ENCODE measurements around the gene APOL4. TPM values are rescaled to one million over a fixed set of nuclear protein-coding genes. Genes with fewer than 3 reads are reported as not detected.
"Not testable (repeated sequence)": the region's sequence is repeated elsewhere in the genome, so short reads cannot be mapped to it uniquely, and the experiment has no call there.

The APOL4 gene, protein sequence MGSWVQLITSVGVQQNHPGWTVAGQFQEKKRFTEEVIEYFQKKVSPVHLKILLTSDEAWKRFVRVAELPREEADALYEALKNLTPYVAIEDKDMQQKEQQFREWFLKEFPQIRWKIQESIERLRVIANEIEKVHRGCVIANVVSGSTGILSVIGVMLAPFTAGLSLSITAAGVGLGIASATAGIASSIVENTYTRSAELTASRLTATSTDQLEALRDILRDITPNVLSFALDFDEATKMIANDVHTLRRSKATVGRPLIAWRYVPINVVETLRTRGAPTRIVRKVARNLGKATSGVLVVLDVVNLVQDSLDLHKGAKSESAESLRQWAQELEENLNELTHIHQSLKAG
- total RNA-seq = 100 to 1,000 TPM in 1 of 4 donors, 10 to 100 TPM in 2, under 1 TPM in 1; 0.31 to 113 (median 44.3) TPM

DNA sequence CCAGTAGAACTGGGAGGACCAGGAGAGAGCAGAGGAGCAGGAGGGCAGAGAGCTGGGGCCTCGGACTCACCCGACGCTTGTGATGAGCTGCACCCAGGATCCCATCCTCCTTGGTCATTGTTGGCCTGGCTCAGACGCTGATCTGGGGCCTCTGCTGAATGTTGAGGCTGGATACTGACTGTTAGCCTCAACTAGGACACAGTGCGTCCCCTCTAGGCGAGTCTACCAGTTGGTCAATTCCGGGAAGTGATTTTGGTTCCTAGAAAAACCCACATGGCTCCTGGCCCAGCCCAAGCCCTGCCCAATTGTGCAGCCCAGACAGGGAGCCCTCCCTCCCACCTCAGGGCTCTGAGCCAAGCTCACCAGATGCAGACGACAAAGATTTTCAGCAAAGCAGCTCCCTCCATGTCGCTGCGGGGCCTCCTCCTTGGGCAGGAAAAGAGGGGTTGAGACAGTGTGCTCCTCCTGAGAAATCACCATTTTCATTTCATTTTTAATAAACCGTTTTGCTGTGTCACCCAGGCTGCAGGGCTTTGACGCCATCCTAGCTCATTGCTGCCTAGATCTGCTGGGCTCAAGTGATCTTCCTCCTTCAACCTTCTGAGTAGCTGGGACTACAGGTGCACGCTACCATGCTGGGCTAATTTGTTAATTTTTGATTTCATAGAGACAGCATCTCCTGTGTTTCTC, at the start of gene APOL4:
TSS of gene APOL4 (minus strand) at position 180 of the 690 bp plus-strand sequence. CDS start at position 105, 75 bp downstream.
- TF ChIP-seq, protein P1, sequence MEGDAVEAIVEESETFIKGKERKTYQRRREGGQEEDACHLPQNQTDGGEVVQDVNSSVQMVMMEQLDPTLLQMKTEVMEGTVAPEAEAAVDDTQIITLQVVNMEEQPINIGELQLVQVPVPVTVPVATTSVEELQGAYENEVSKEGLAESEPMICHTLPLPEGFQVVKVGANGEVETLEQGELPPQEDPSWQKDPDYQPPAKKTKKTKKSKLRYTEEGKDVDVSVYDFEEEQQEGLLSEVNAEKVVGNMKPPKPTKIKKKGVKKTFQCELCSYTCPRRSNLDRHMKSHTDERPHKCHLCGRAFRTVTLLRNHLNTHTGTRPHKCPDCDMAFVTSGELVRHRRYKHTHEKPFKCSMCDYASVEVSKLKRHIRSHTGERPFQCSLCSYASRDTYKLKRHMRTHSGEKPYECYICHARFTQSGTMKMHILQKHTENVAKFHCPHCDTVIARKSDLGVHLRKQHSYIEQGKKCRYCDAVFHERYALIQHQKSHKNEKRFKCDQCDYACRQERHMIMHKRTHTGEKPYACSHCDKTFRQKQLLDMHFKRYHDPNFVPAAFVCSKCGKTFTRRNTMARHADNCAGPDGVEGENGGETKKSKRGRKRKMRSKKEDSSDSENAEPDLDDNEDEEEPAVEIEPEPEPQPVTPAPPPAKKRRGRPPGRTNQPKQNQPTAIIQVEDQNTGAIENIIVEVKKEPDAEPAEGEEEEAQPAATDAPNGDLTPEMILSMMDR (IDR thresholded peaks at IDR 0.05) = no peak
- peak; percentile 82 for ATAC-seq (ENCODE audit: low FRiP score)
- no peak for DNase-seq (ENCODE audit: low spot score)

DNA sequence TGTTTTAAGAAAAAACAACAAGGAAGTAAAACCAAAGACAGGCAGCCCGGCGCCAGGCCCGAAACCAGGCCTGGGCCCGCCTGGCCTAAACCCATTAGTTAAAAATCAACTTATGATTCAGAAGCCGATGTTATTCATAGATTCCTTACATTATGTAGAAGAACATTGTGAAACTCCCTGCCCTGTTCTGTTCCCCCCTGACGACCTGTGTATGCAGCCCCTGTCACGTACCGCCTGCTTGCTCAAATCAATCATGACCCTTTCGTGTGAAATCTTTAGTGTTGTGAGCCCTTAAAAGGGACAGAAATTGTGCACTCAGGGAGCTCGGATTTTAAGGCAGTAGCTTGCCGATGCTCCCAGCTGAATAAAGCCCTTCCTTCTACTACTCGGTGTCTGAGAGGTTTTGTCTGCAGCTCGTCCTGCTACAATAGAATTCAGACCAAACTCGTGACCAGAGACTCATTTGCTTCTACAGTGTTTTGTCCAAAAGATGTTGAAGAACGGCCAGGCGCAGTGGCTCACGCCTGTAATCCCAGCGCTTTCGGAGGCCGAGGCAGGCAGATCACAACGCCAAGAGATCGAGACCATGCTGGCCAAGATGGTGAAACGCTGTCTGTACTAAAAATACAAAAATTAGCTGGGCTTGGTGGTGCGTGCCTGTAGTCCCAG, 48.8 kb upstream of the APOL4 start:
- DNase-seq (ENCODE audit: low spot score); ATAC-seq (ENCODE audit: low FRiP score): not testable (repeated sequence)

DNA sequence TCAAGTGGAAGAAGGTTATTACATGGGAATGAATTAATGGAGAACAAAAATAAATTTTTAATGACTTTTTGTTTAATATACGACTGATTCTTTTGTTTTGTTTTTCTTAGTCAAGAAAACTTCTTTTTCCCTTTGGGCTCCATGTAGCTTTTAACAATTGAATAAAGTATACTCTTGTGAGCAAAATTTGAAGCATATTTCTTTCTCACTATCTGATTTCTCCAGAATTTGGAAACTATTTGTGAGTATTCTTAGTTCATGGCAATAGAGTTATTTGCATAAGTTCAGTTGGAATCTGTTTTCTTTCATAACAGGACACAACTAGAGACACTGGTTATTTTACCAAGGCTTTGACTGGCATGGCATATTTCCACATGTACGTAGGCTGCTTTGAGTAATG, 47.6 kb upstream of the APOL4 start:
- ATAC-seq (ENCODE audit: low FRiP score) (no peak), DNase-seq (ENCODE audit: low spot score) (no peak)
- TF ChIP-seq, protein P1 (IDR thresholded peaks at IDR 0.05) = no peak

DNA sequence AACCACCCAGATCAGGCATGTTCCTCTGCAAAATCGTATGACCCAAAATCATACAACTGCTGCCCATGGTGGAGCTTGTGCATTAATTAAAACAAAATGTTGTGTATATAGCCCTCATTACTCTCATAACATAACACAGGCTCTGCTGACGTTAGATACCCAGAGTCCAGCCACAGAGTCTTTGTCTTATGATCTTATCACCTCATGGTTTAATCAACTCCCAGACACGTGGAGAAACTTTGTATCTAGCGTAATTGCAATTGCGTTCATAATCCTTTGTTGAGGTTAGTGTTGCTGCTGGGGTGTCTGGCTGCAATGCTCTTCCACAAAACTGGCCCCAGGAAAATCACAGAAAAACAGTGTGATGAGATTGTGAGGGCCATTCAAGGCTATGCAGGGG, 46.3 kb upstream of the APOL4 start:
- no peak for DNase-seq (ENCODE audit: low spot score)
- TF ChIP-seq, protein P1 (IDR thresholded peaks at IDR 0.05) = no peak
- ATAC-seq (ENCODE audit: low FRiP score) = no peak

DNA sequence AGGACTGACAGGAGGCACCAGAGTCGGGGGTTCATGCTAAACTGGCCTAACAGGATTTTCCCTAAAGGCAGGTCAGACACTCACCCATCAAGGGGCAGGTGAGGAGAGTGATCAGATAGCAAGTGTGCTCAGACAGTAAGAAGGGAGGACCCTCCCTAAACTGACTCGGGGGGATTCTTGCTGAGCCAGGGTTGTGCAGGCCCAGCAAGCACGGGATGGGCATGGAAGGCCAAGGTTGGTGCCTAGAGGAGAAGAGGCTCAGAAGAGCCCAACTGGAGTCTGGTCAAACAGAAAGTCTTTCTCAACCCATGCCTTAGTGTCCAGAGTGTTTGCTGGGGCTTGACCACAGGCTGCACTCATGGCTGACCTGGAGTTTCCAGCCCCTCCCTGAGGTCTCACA, 45.1 kb upstream of the APOL4 start:
- TF ChIP-seq, protein P1 (IDR thresholded peaks at IDR 0.05) = no peak
- DNase-seq (ENCODE audit: low spot score) = no peak
- ATAC-seq (ENCODE audit: low FRiP score) = no peak

DNA sequence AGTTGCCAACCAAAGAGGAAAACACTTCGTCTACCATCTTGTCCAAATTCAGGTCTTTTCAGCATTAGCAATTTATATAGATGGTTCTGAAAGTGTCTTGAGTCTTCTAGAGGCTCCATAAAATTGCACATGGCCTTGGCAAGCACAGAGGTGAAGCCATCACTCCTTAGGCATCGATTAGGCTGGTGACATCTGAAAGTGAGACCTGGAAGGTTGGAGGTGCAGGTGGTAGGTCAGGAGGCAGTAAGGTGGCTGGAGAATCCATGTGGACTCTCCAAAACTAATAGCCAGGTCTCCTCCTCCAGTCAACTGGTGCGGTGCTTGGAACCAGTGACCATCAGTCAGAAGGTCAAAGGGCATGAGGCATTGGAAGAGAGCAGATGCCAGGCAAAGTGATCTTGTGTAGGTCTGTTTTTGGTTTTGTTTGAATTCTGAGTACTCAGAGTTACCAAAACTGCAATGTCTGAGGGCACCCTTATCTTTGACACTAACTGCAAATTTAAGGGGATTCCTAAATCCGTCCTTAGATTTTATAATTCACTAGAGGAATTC, 44.3 kb upstream of the APOL4 start:
- DNase-seq (ENCODE audit: low spot score) = no peak
- no peak for ATAC-seq (ENCODE audit: low FRiP score)
- TF ChIP-seq, protein P1 (IDR thresholded peaks at IDR 0.05) = no peak

All from omental fat pad (tissue), 4 donors.